Measurements from ENCODE around the gene PPP2R5C. TPM values are rescaled to one million over a fixed set of nuclear protein-coding genes. Genes with fewer than 3 reads are reported as not detected.

The PPP2R5C gene
- total and polyA plus RNA-seq, 8 donors, result 103 to 176 (median 112) TPM

GRCh38 chr14:101884934-101885576, 123.5 kb downstream of the PPP2R5C start:
- no peaks in the 10 kb centered on the region for H3K9me3 ChIP-seq
- no peak overlapping the region for H3K4me3 ChIP-seq
- intact Hi-C loops (cut with DNase I), result loop anchor here in 1 of 2 donors (10.0 kb wide), 1 partner anchor 110 kb away; no protein-coding TSS in a partner anchor
- peaks cover 0 to 87% of the 10 kb centered on the region in 2 donors for H3K36me3 ChIP-seq
- TF ChIP-seq CTCF (IDR thresholded peaks at IDR 0.05), result no peak
- no peak overlapping the region for H3K27ac ChIP-seq
- no peaks in the 10 kb centered on the region for H3K27me3 ChIP-seq
- ATAC-seq (peak; percentile 44), DNase-seq (no peak)
- H3K4me1 ChIP-seq, result no peaks in the 10 kb centered on the region

DNA sequence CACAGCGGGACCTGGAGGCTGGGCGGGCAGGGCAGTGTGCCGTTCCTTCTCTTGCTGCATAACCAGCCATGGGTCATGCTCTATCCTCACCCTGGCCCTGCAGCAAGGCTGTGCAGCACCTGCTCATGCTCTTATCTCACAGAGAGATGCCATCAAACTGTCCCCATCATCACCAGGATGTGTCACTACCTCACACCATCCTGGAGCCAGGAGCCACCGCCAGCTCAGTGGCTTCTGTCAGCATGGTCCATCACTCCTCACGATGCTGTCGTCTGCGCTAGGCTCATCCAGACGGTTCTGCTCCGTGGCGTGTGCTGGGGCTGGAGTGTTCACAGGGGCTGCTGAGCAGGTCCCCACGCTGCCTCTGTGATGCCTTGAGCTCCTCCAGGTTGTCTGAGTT, 125.7 kb downstream of the PPP2R5C start:
- no peaks in the 10 kb centered on the region for H3K4me1 ChIP-seq
- H3K9me3 ChIP-seq, result no peaks in the 10 kb centered on the region
- no peak overlapping the region for H3K4me3 ChIP-seq
- no peak for DNase-seq
- H3K27ac ChIP-seq, result no peak overlapping the region
- ATAC-seq, result no peak
- H3K27me3 ChIP-seq, result no peaks in the 10 kb centered on the region
- H3K36me3 ChIP-seq, result peaks cover 0 to 95% of the 10 kb centered on the region in 2 donors
- no peak for TF ChIP-seq CTCF (IDR thresholded peaks at IDR 0.05)
- intact Hi-C loops (cut with DNase I), result loop anchor here in 1 of 2 donors (10.0 kb wide), 1 partner anchor 112 kb away; no protein-coding TSS in a partner anchor

GRCh38 chr14:101888182-101888581, 126.7 kb downstream of the PPP2R5C start:
- no peak for TF ChIP-seq CTCF (IDR thresholded peaks at IDR 0.05)
- no peaks in the 10 kb centered on the region for H3K9me3 ChIP-seq
- H3K36me3 ChIP-seq, result peaks cover 0 to 95% of the 10 kb centered on the region in 2 donors

DNA sequence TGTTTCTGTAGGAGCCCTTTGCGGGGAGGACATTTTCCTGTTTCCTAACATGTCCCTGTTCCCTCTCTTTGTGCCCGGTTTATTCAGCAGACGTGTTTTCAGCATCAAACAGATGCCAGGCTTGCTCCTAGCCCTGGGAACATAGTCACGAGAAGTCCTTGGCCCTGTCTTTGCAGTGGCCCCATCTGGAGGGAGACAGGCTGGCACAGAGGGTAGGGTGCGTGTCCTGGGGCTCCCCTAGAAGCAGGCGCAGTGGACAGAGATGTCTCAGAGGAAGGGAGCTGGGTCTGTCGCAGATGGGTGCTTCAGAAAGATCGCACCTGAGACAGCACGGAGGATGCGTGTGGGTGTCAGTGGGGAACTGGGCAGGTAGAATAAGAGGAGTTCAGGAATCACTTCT, 127.9 kb downstream of the PPP2R5C start:
- no peaks in the 10 kb centered on the region for H3K27me3 ChIP-seq
- no peak overlapping the region for H3K27ac ChIP-seq
- intact Hi-C loops (cut with DNase I), result loop anchor here in 1 of 2 donors (10.0 kb wide), 1 partner anchor 115 kb away; no protein-coding TSS in a partner anchor
- no peaks in the 10 kb centered on the region for H3K9me3 ChIP-seq
- no peaks in the 10 kb centered on the region for H3K4me1 ChIP-seq
- no peak for ATAC-seq
- DNase-seq, result no peak
- peaks cover 0 to 95% of the 10 kb centered on the region in 2 donors for H3K36me3 ChIP-seq
- no peak for TF ChIP-seq CTCF (IDR thresholded peaks at IDR 0.05)
- no peak overlapping the region for H3K4me3 ChIP-seq

More at GRCh38 chr14:101888182-101888581, 126.7 kb downstream of the PPP2R5C start:
- no peaks in the 10 kb centered on the region for H3K4me1 ChIP-seq
- ATAC-seq (no peak), DNase-seq (no peak)
- intact Hi-C loops (cut with DNase I), result loop anchor here in 1 of 2 donors (10.0 kb wide), 1 partner anchor 113 kb away; no protein-coding TSS in a partner anchor
- H3K27me3 ChIP-seq, result no peaks in the 10 kb centered on the region
- no peak overlapping the region for H3K4me3 ChIP-seq
- H3K27ac ChIP-seq, result no peak overlapping the region

DNA sequence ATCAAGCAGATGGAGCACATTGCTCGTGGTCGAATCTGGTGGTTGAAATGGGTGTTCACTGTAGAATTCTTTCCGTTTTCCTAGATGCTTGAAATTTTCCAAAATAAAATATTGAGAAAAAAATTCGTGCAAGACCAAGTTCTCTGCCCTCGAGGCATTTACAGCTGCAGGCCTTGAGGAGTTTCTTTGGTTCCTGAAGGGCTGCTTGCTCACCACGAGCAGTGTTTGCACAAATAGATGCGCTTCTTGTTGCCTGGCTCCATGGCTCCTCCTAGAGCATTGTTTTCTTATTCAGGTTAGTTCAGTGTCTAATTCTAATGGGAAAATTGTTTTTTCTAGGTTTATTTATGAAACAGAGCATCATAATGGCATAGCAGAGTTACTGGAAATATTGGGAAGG, 128.4 kb downstream of the PPP2R5C start:
- H3K36me3 ChIP-seq, result peaks cover 0 to 95% of the 10 kb centered on the region in 2 donors
- no peak overlapping the region for H3K27ac ChIP-seq
- DNase-seq, result peak in 1 of 4 donors; percentile 10
- no peaks in the 10 kb centered on the region for H3K9me3 ChIP-seq
- no peak for TF ChIP-seq CTCF (IDR thresholded peaks at IDR 0.05)
- H3K4me3 ChIP-seq, result no peak overlapping the region
- H3K27me3 ChIP-seq, result no peaks in the 10 kb centered on the region
- intact Hi-C loops (cut with DNase I), result loop anchor here in 1 of 2 donors (10.0 kb wide), 1 partner anchor 115 kb away; no protein-coding TSS in a partner anchor
- ATAC-seq, result peak; percentile 50
- H3K4me1 ChIP-seq, result no peaks in the 10 kb centered on the region

Data from left lung (tissue), 10 donors.